DOHH2 (cell line): ENCODE results near the gene CAPZA3.

Experiments used
- CTCF ChIP-seq: fragments of 200-600 bp; sonication (generic); IDR thresholded peaks from one replicate; pipeline ENCODE4 v1.5.1; 2014; ENCODE audit warnings: antibody characterized with exemption, mild to moderate bottlenecking, low read depth, low read length; ENCODE audit not compliant: poor library complexity, severe bottlenecking
- EZH2phosphoT487 ChIP-seq: fragments of 200-600 bp; sonication (generic); IDR thresholded peaks from 2 replicates; pipeline ENCODE4 v1.6.1; 2017; ENCODE audit warnings: borderline replicate concordance, mild to moderate bottlenecking, antibody characterized with exemption, low read length, moderate library complexity, mixed read lengths

GRCh38 chr12:18754124-18754707 is 16.3 kb downstream of the CAPZA3 start:
- no peak for TF ChIP-seq CTCF
- no peak for TF ChIP-seq EZH2phosphoT487
